ENCODE results near the gene SUV39H2.

GRCh38 chr10:14878266-14879123 is at the start of gene SUV39H2:
- peak; percentile 82 for TF ChIP-seq POLR2A (IDR thresholded peaks at IDR 0.05; ENCODE audit: low read depth, low read length)
- TF ChIP-seq POLR2AphosphoS5 (IDR thresholded peaks at IDR 0.05; ENCODE audit: low read depth, low read length): peak; percentile 84
- peak; percentile 72 for TF ChIP-seq TAF1 (IDR thresholded peaks at IDR 0.05; ENCODE audit: low read depth, low read length)
- TF ChIP-seq POU2F2 (IDR thresholded peaks at IDR 0.05; ENCODE audit: low read depth, low read length): no peak; the same call in 1 of the 2 replicates
- no peak for TF ChIP-seq PAX5 (IDR thresholded peaks at IDR 0.05; ENCODE audit: insufficient read depth, low read length, severe bottlenecking)
- no peak for TF ChIP-seq SPI1 (IDR thresholded peaks at IDR 0.05; ENCODE audit: low read depth, low read length)
